ENCODE data around the gene NXNL1. TPM values are rescaled to one million over a fixed set of nuclear protein-coding genes. Genes with fewer than 3 reads are reported as not detected.

NXNL1 gene
- total and polyA plus RNA-seq, 9 of the 15 experiments (the other 6 are each of a cell fraction or from before 2014, with no cell fraction given), result not detected

GRCh38 chr19:17470068-17470841 is 9.5 kb upstream of the NXNL1 start, which contains the start of gene SLC27A1 (continued):
- TF ChIP-seq SMARCC2 (IDR thresholded peaks at IDR 0.05; ENCODE audit: low read depth), result no peak
- TF ChIP-seq PURB (CRISPR knock-in tag; IDR thresholded peaks at IDR 0.05; ENCODE audit: low read depth), result no peak
- TF ChIP-seq WHSC1 (IDR thresholded peaks at IDR 0.05; ENCODE audit: low read length), result no peak
- TF ChIP-seq ZNF766 (CRISPR knock-in tag; conservative IDR thresholded peaks at IDR 0.05), result no peak
- no peak for TF ChIP-seq MLX (CRISPR knock-in tag; conservative IDR thresholded peaks at IDR 0.05)
- TF ChIP-seq ZBTB2 (IDR thresholded peaks at IDR 0.05), result no peak
- no peak for TF ChIP-seq ZSCAN32 (CRISPR knock-in tag; IDR thresholded peaks at IDR 0.05)
- no peak for TF ChIP-seq ZNF232 (CRISPR knock-in tag; IDR thresholded peaks at IDR 0.05)
- no peak for TF ChIP-seq ATF6 (CRISPR knock-in tag; IDR thresholded peaks at IDR 0.05)
- no peak for TF ChIP-seq ARID3B (CRISPR knock-in tag; IDR thresholded peaks at IDR 0.05; ENCODE audit: borderline replicate concordance)
- TF ChIP-seq NCOA6 (IDR thresholded peaks at IDR 0.05), result no peak
- no peak for TF ChIP-seq CREBBP (IDR thresholded peaks at IDR 0.05; ENCODE audit: low read depth, low read length)
